Measurements from ENCODE around the gene OR6C75. TPM values are rescaled to one million over a fixed set of nuclear protein-coding genes. Genes with fewer than 3 reads are reported as not detected.

Gene OR6C75
- total and polyA plus RNA-seq, 2 donors (not counting 3 experiments of a cell fraction or from before 2014, with no cell fraction given) = not detected

DNA sequence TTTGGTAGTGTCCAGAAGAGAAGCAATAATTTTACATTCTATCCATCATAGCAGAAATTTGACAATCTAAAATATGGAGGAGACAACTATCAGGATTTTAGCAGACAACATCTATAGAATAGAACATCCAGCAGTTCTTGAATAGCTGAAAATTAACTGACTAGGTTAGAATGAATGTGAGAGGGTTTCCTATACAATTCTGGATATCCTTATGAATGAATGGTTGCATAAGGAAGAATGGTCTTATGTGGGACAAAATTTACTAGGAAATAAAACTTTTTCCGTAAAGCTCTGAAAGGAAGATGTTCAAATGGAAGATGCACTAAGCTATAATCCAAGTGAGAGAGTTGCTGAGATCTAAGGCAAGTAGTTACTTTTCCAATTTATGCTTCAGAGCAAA, 32.3 kb upstream of the OR6C75 start, which contains the start of gene OR6C3:
OR6C3 (plus strand) TSS at position 301 of the 400 bp plus-strand sequence. CDS start 955 bp downstream, outside the sequence.
- POLR2A ChIA-PET = no interaction called here

More for the DNA sequence above, 32.3 kb upstream of the OR6C75 start, which contains the start of gene OR6C3:
- FAIRE-seq = no peak
- Histone ChIP-seq H3K36me3 (ENCODE audit: control insufficient read depth in 2 of 2, extremely low read depth in 1 of 2, insufficient read depth in 2 of 2, low read length in 2 of 2) (no peaks in the 10 kb centered on the region), H3K27ac (ENCODE audit: insufficient read depth, low read depth, low read length) (no peak within 1 kb of the TSS), H2AFZ (ENCODE audit: low read depth, low read length) (no peak within 1 kb of the TSS), H3K9me1 (replicated peaks; ENCODE audit: control insufficient read depth, extremely low read depth, insufficient read depth, low read length) (no peaks in the 10 kb centered on the region), H3K79me2 (ENCODE audit: control insufficient read depth, insufficient read depth, low read length) (no peaks in the 10 kb centered on the region), H3K4me2 (ENCODE audit: insufficient read depth, low read length) (no peak within 1 kb of the TSS), H3K4me3 (replicated peaks in 1 of 3; ENCODE audit: insufficient read depth in 1 of 3, low read depth in 1 of 3, low read length in 3 of 3) (no peak within 1 kb of the TSS), H3K27me3 (ENCODE audit: control insufficient read depth in 2 of 2, insufficient read depth in 2 of 2, low read length in 2 of 2) (no peaks in the 10 kb centered on the region), H4K20me1 (replicated peaks; ENCODE audit: control insufficient read depth, extremely low read depth, insufficient read depth, low read length) (no peaks in the 10 kb centered on the region), H3K4me1 (ENCODE audit: control insufficient read depth, extremely low read depth, insufficient read depth, low read length) (no peaks in the 10 kb centered on the region), H3K9me3 (replicated peaks; ENCODE audit: control insufficient read depth, insufficient read depth, low read length) (no peaks in the 10 kb centered on the region), H3K9ac (replicated peaks; ENCODE audit: extremely low read depth, insufficient read depth, low read length) (no peak within 1 kb of the TSS)
- DNase-seq (ENCODE audit: low read depth, low spot score) = no peak
- CTCF ChIA-PET = no interaction called here
- intact Hi-C loops (cut with micrococcal nuclease) (no loop called here), dilution Hi-C loops (cut with MboI; ENCODE audit: extremely low pct_ligation_motif_present, low sequenced_read_pairs) (no loop called here)
- no TSS peak for BruUV-seq (replicated peaks)
- TF ChIP-seq MYC (IDR thresholded peaks at IDR 0.05; ENCODE audit: low read depth, low read length) (no peak), FOS (IDR thresholded peaks at IDR 0.05; ENCODE audit: borderline replicate concordance, insufficient read depth, low read length) (no peak), JUN (IDR thresholded peaks at IDR 0.05; ENCODE audit: borderline replicate concordance, insufficient read depth, insufficient read length, low read depth) (no peak), POLR2A (IDR thresholded peaks at IDR 0.05; ENCODE audit: low read depth, low read length) (no peak), EZH2 (IDR thresholded peaks at IDR 0.05; ENCODE audit: borderline replicate concordance, low read depth, low read length, severe bottlenecking) (no peak), POLR2AphosphoS5 (IDR thresholded peaks at IDR 0.05; ENCODE audit: insufficient read depth, low read depth, low read length) (no peak), GATA2 (IDR thresholded peaks at IDR 0.05; ENCODE audit: insufficient read depth, insufficient read length, low read depth, low read length) (no peak), MAX (IDR thresholded peaks at IDR 0.05; ENCODE audit: insufficient read depth, insufficient read length) (no peak)
- TF ChIP-seq, protein P1, sequence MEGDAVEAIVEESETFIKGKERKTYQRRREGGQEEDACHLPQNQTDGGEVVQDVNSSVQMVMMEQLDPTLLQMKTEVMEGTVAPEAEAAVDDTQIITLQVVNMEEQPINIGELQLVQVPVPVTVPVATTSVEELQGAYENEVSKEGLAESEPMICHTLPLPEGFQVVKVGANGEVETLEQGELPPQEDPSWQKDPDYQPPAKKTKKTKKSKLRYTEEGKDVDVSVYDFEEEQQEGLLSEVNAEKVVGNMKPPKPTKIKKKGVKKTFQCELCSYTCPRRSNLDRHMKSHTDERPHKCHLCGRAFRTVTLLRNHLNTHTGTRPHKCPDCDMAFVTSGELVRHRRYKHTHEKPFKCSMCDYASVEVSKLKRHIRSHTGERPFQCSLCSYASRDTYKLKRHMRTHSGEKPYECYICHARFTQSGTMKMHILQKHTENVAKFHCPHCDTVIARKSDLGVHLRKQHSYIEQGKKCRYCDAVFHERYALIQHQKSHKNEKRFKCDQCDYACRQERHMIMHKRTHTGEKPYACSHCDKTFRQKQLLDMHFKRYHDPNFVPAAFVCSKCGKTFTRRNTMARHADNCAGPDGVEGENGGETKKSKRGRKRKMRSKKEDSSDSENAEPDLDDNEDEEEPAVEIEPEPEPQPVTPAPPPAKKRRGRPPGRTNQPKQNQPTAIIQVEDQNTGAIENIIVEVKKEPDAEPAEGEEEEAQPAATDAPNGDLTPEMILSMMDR (IDR thresholded peaks at IDR 0.05; ENCODE audit: extremely low read depth in 1 of 2, insufficient read depth in 1 of 2, low read depth in 1 of 2, low read length in 2 of 2) = no peak
